ENCODE data around the gene MORN2. TPM values are rescaled to one million over a fixed set of nuclear protein-coding genes. Genes with fewer than 3 reads are reported as not detected.

The MORN2 gene
- total and polyA plus RNA-seq, 12 donors, result 11.5 to 31.3 (median 20.7) TPM

GRCh38 chr2:38909872-38910271 is 34.1 kb downstream of the MORN2 start:
- ATAC-seq, result no peak

GRCh38 chr2:38911191-38911590 is 35.4 kb downstream of the MORN2 start:
- ATAC-seq (no peak), DNase-seq (no peak)
- Histone ChIP-seq H3K4me1 (peaks cover 0 to 3% (median 0%) of the 10 kb centered on the region in 9 donors), H3K27ac (no peak overlapping the region), H3K9me3 (no peaks in the 10 kb centered on the region), H3K4me3 (no peak overlapping the region), H3K27me3 (no peaks in the 10 kb centered on the region), H3K36me3 (no peaks in the 10 kb centered on the region)
- intact Hi-C loops (cut with DNase I), result no loop called here
- 83 to 90% methylated on average over 1 of the region's 1 CpG for WGBS, 2 donors
- TF ChIP-seq, protein P1, sequence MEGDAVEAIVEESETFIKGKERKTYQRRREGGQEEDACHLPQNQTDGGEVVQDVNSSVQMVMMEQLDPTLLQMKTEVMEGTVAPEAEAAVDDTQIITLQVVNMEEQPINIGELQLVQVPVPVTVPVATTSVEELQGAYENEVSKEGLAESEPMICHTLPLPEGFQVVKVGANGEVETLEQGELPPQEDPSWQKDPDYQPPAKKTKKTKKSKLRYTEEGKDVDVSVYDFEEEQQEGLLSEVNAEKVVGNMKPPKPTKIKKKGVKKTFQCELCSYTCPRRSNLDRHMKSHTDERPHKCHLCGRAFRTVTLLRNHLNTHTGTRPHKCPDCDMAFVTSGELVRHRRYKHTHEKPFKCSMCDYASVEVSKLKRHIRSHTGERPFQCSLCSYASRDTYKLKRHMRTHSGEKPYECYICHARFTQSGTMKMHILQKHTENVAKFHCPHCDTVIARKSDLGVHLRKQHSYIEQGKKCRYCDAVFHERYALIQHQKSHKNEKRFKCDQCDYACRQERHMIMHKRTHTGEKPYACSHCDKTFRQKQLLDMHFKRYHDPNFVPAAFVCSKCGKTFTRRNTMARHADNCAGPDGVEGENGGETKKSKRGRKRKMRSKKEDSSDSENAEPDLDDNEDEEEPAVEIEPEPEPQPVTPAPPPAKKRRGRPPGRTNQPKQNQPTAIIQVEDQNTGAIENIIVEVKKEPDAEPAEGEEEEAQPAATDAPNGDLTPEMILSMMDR (IDR thresholded peaks at IDR 0.05), result no peak

More at GRCh38 chr2:38909872-38910271, 34.1 kb downstream of the MORN2 start:
- Histone ChIP-seq H3K27me3 (no peaks in the 10 kb centered on the region), H3K27ac (no peak overlapping the region), H3K4me3 (no peak overlapping the region), H3K9me3 (no peaks in the 10 kb centered on the region), H3K4me1 (peaks cover 0 to 3% (median 0%) of the 10 kb centered on the region in 9 donors), H3K36me3 (no peaks in the 10 kb centered on the region)
- 85 to 88% methylated on average over 1 of the region's 1 CpG for WGBS, 2 donors
- DNase-seq, result no peak
- TF ChIP-seq, protein P1 (IDR thresholded peaks at IDR 0.05), result no peak
- intact Hi-C loops (cut with DNase I), result no loop called here

GRCh38 chr2:38912619-38913018 is 36.8 kb downstream of the MORN2 start:
- H3K9me3 ChIP-seq, result no peaks in the 10 kb centered on the region
- intact Hi-C loops (cut with DNase I), result no loop called here
- DNase-seq (no peak), ATAC-seq (no peak)
- peaks cover 0 to 3% (median 0%) of the 10 kb centered on the region in 9 donors for H3K4me1 ChIP-seq
- WGBS, 2 donors, result 85 to 93% methylated on average over 1 of the region's 1 CpG
- TF ChIP-seq, protein P1 (IDR thresholded peaks at IDR 0.05), result no peak
- H3K27ac ChIP-seq, result no peak overlapping the region
- H3K4me3 ChIP-seq, result no peak overlapping the region
- no peaks in the 10 kb centered on the region for H3K36me3 ChIP-seq
- no peaks in the 10 kb centered on the region for H3K27me3 ChIP-seq

GRCh38 chr2:38922389-38922788 is 46.6 kb downstream of the MORN2 start:
- Histone ChIP-seq H3K4me3 (no peak overlapping the region), H3K4me1 (peaks cover 0 to 7% (median 0%) of the 10 kb centered on the region in 9 donors), H3K9me3 (no peaks in the 10 kb centered on the region), H3K27me3 (no peaks in the 10 kb centered on the region), H3K36me3 (no peaks in the 10 kb centered on the region), H3K27ac (no peak overlapping the region)
- WGBS, 2 donors, result 94% methylated on average over 4 of the region's 4 CpGs
- intact Hi-C loops (cut with DNase I), result no loop called here
- DNase-seq (no peak), ATAC-seq (no peak)
- TF ChIP-seq, protein P1 (IDR thresholded peaks at IDR 0.05), result no peak

Measured in heart right ventricle (tissue), 16 donors.